Keratinocyte (primary cell): ENCODE measurements around the gene ABCD2. TPM values are rescaled to one million over a fixed set of nuclear protein-coding genes. Genes with fewer than 3 reads are reported as not detected.

Source experiments
- DNase-seq: peaks from one replicate; pipeline ENCODE4 v3.0.0-alpha.2; 2011; ENCODE audit warnings: low read depth, missing footprints, low spot score
- FAIRE-seq: peaks from 2 replicates; lab custom pipeline; 2011; peaks lifted over from hg19 to GRCh38; lab: Jason Lieb, UNC
- H2AFZ ChIP-seq: 2 replicates; pipeline ENCODE4 v1.6.0; 2012; ENCODE audit warnings: low read length, control low read depth, inconsistent platforms; ENCODE audit not compliant: control insufficient read depth
- H3K27ac ChIP-seq: 2 replicates; pipeline ENCODE4 v1.5.1; 2011; ENCODE audit warnings: low read length; ENCODE audit not compliant: control insufficient read depth, insufficient read depth
- H3K27me3 ChIP-seq: 3 replicates; pipeline ENCODE4 v1.6.0; 2011; ENCODE audit warnings: low read length; ENCODE audit not compliant: control insufficient read depth, insufficient read depth; ENCODE audit errors: extremely low read depth
- H3K36me3 ChIP-seq, 2 experiments: 2 replicates in 1 of 2; 3 replicates in 1 of 2; pipeline ENCODE4 v1.5.1; 2011; ENCODE audit warnings: low read length in 2 of 2, mild to moderate bottlenecking in 1 of 2; ENCODE audit not compliant: control insufficient read depth in 2 of 2, insufficient read depth in 2 of 2; ENCODE audit errors: extremely low read depth in 1 of 2
- H3K4me1 ChIP-seq: 3 replicates; pipeline ENCODE4 v1.5.1; 2011; ENCODE audit warnings: low read length; ENCODE audit not compliant: control insufficient read depth, insufficient read depth; ENCODE audit errors: extremely low read depth
- H3K4me2 ChIP-seq: 3 replicates; pipeline ENCODE4 v1.6.0; 2011; ENCODE audit warnings: low read depth, low read length; ENCODE audit not compliant: control insufficient read depth, insufficient read depth; ENCODE audit errors: extremely low read depth
- H3K4me3 ChIP-seq, 3 experiments: fragments of 200-600 bp in 1 of 3; sonication (generic) in 1 of 3; 2 replicates in 2 of 3; 3 replicates in 1 of 3; pipeline ENCODE4 v1.5.1; 2011 to 2016; ENCODE audit warnings: low read length in 3 of 3, mild to moderate bottlenecking in 3 of 3, control low read depth in 2 of 3, inconsistent platforms in 1 of 3, low read depth in 1 of 3, mixed read lengths in 1 of 3, mixed run types in 1 of 3, moderate library complexity in 1 of 3; ENCODE audit not compliant: control insufficient read depth in 2 of 3, insufficient read depth in 2 of 3; ENCODE audit errors: extremely low read depth in 1 of 3
- H3K79me2 ChIP-seq: 2 replicates; pipeline ENCODE4 v1.6.0; 2012; ENCODE audit warnings: low read length; ENCODE audit not compliant: control insufficient read depth, insufficient read depth
- H3K9ac ChIP-seq: 3 replicates; pipeline ENCODE4 v1.6.0; 2011; ENCODE audit warnings: low read length; ENCODE audit not compliant: control insufficient read depth, insufficient read depth; ENCODE audit errors: extremely low read depth
- H3K9me1 ChIP-seq: 3 replicates; pipeline ENCODE4 v1.6.0; 2011; ENCODE audit warnings: low read length; ENCODE audit not compliant: control insufficient read depth, insufficient read depth; ENCODE audit errors: extremely low read depth
- H3K9me3 ChIP-seq: 2 replicates; pipeline ENCODE4 v1.5.1; 2012; ENCODE audit warnings: low read depth, low read length; ENCODE audit not compliant: control insufficient read depth
- H4K20me1 ChIP-seq: 3 replicates; pipeline ENCODE4 v1.6.0; 2011; ENCODE audit warnings: low read length; ENCODE audit not compliant: control insufficient read depth, insufficient read depth; ENCODE audit errors: extremely low read depth
- CTCF ChIP-seq, 3 experiments: IDR thresholded peaks in 1 of 3; conservative IDR thresholded peaks in 1 of 3; optimal IDR thresholded peaks in 1 of 3; 2 replicates in 2 of 3; 3 replicates in 1 of 3; pipeline versions ENCODE3 to v1.5.1; 2011; ENCODE audit warnings: low read length in 3 of 3, mild to moderate bottlenecking in 3 of 3, moderate library complexity in 2 of 3, control low read depth in 1 of 3, inconsistent platforms in 1 of 3; ENCODE audit not compliant: insufficient read depth in 2 of 3; ENCODE audit errors: extremely low read depth in 1 of 3
- EZH2 ChIP-seq: IDR thresholded peaks from one replicate; pipeline ENCODE4 v1.6.1; 2012; ENCODE audit warnings: inconsistent platforms, mild to moderate bottlenecking, low read length, moderate library complexity
- dilution Hi-C: fragments of 300-500 bp; cut with MboI; formaldehyde crosslinking; loops from one replicate; pipeline ENCODE4 v1.7.0; 2020; ENCODE audit warnings: low sequenced_read_pairs; ENCODE audit not compliant: extremely low pct_ligation_motif_present
- polyA plus RNA-seq, 5 experiments: library from polyadenylated mRNA; depleted of rRNA in 3 of 5; stranded (reverse) in 3 of 5; stranded (forward) in 1 of 5; unstranded in 1 of 5; fragments of >200 nt; gene quantifications; 1 replicate in 1 of 5; 2 replicates in 3 of 5; 3 replicates in 1 of 5; pipeline versions ENCODE4 v1.2.1 to v1.2.3, GENCODE V29; 2011 to 2012; ENCODE audit warnings: missing spikeins in 2 of 5, low read depth in 1 of 5, low replicate concordance in 1 of 5

Gene ABCD2
- polyA plus RNA-seq, 1 donor (not counting 4 experiments of a cell fraction or from before 2014, with no cell fraction given) = 0.03 TPM

GRCh38 chr12:39611818-39612217 lies 7.8 kb downstream of the ABCD2 start:
- FAIRE-seq = peak; percentile 26
- H3K4me3 ChIP-seq = no peak overlapping the region
- H2AFZ ChIP-seq = no peak overlapping the region
- no peaks in the 10 kb centered on the region for H3K79me2 ChIP-seq
- H3K9ac ChIP-seq = no peak overlapping the region
- H3K27ac ChIP-seq = no peak overlapping the region
- dilution Hi-C loops = no loop called here
- H3K36me3 ChIP-seq = no peaks in the 10 kb centered on the region
- no peak for TF ChIP-seq EZH2
- no peak for TF ChIP-seq CTCF (optimal IDR thresholded peaks at IDR 0.05 in 1 of 3, IDR thresholded peaks at IDR 0.05 in 1 of 3, conservative IDR thresholded peaks at IDR 0.05 in 1 of 3; ENCODE audit: extremely low read depth in 1 of 3, insufficient read depth in 2 of 3, low read length in 3 of 3)
- no peak for DNase-seq
- no peaks in the 10 kb centered on the region for H3K27me3 ChIP-seq
- no peaks in the 10 kb centered on the region for H3K9me3 ChIP-seq
- H3K9me1 ChIP-seq = no peaks in the 10 kb centered on the region
- no peaks in the 10 kb centered on the region for H4K20me1 ChIP-seq
- peaks cover 1% of the 10 kb centered on the region for H3K4me1 ChIP-seq
- no peak overlapping the region for H3K4me2 ChIP-seq

GRCh38 chr12:39610436-39611025 lies 9.1 kb downstream of the ABCD2 start:
- Histone ChIP-seq H3K36me3 (no peaks in the 10 kb centered on the region), H3K9me1 (no peaks in the 10 kb centered on the region), H3K79me2 (no peaks in the 10 kb centered on the region), H3K9me3 (no peaks in the 10 kb centered on the region), H3K4me1 (peaks cover 11% of the 10 kb centered on the region), H3K27me3 (no peaks in the 10 kb centered on the region), H3K4me2 (no peak overlapping the region), H3K9ac (no peak overlapping the region), H3K27ac (no peak overlapping the region), H2AFZ (no peak overlapping the region), H4K20me1 (no peaks in the 10 kb centered on the region), H3K4me3 (no peak overlapping the region)
- FAIRE-seq (no peak), DNase-seq (no peak)
- TF ChIP-seq EZH2 (no peak), CTCF (optimal IDR thresholded peaks at IDR 0.05 in 1 of 3, IDR thresholded peaks at IDR 0.05 in 1 of 3, conservative IDR thresholded peaks at IDR 0.05 in 1 of 3; ENCODE audit: extremely low read depth in 1 of 3, insufficient read depth in 2 of 3, low read length in 3 of 3) (no peak)
- dilution Hi-C loops = no loop called here
